SK-N-SH (cell line): ENCODE measurements around the gene TSHZ2.

Experiments
- GABPA ChIP-seq: IDR thresholded peaks from 2 replicates; pipeline ENCODE4 v1.4.0; 2012; ENCODE audit warnings: low read depth, mild to moderate bottlenecking
- RAD21 ChIP-seq: IDR thresholded peaks from 2 replicates; pipeline ENCODE4 v1.6.1; 2012; ENCODE audit warnings: mild to moderate bottlenecking, low read length
- USF1 ChIP-seq: IDR thresholded peaks from 2 replicates; pipeline ENCODE4 v1.4.0; 2012; ENCODE audit warnings: low read depth, borderline replicate concordance

DNA sequence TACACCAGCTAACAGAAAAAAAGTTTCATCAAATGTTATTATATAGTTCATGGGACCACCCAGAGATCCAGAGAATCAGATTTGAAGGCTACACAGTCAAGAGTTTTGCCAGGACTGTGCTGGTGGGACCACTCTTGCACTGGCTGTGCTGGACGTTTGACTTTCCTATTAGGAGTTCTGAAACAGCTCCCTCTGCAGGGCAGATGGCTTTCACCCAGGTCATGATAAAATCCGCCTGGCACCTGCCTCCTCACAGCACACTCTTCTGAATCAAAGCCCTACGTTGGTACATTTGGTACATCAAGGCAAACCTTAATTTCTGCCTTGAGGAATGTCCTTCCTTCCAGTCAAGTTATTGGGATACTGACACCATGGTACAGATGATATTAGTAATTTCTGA is 319.4 kb downstream of the TSHZ2 start:
- TF ChIP-seq USF1 (no peak), RAD21 (no peak), GABPA (no peak)
